NCI-H226 (cell line): ENCODE results near the gene UPF2.
A peak's percentile ranks its signal among the peaks of the same experiment; 100 is the strongest.
"Not testable (repeated sequence)": the region's sequence is repeated elsewhere in the genome, so short reads cannot be mapped to it uniquely, and the experiment has no call there.

Experiments used
- DNase-seq: peaks from one replicate; pipeline ENCODE4 v3.0.0-alpha.2; 2015

The UPF2 gene

DNA sequence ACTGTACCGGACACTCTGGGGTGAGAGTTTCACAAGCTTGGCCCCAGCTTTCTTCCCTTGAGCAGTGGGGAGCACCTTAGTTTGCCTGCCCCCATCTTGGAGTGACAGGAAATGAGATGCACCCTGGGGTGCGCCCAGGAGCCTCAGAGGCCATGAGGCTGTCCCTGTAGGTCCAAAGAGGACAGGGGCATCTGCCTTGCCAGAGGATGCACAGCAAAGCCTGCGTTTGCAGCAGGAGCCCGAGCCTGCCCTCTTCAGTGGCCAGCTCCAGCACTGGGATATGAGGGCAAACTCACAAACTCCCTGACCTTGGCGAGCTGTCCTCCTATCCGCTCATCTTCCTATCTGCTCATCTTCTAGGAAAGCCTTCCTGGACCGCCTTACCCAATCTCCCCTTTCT is 140.0 kb downstream of the UPF2 start:
- DNase-seq: no peak

DNA sequence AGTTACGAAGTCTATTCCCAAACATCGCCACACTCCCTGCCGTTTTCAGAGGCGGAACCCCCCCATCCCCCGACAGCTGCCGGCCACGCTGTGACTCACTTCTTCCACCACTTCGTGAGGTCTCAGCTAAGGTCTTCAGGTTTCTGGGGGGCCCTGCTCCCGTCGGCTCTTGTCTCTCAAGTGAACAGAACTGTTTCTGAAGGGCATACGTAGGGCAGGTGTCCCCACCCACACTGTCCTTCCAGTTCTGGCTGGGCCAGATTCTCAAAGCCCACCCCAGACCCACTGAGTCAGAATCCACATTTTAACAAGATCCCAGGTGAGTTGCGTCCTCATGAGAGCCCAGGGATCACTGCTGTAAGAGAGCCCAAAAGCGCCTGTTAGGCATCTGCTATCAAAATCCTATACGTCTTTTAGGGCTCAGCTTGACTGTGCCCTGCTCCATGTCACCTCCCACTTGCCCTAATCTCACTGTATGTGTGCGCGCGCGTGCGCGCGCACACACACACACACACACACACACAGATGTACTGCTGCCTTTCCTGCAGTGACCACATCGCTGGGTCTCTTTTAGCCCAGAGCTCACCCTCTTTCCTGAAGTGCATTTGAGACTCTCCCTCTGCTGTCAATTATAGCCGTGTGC is 140.7 kb downstream of the UPF2 start:
- DNase-seq: no peak

DNA sequence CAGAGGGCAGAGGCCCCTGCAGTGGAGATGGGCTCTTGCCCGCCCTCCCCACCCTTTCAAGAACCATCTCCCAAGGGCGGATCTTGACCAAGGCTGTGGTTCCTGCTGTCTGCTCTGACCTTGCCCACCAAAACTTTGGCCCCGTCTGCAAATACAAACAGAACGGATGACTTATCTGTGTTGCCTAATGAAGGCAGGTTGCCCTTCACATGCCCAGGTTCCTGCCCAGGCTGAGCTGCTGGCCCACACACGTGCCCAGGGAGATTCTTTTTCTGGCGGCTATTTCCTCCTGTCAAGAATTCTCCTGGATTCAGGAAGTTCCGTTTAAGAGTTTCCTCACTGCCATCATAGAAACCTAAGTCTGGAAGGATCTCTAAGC is 141.2 kb downstream of the UPF2 start:
- no peak for DNase-seq

DNA sequence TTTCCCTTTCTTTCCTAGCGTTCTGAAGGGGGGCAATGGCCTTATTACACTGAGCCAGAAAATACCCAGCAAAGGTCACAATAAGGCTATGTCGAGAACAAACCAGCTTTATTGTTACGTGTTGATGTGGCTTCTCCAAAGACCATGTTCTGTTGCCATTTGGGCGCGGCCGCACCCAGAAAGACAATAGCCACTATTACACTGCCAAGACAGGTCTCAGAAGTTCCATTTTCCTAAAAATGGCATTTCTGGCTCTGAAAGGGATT is 141.6 kb downstream of the UPF2 start:
- DNase-seq: no peak

DNA sequence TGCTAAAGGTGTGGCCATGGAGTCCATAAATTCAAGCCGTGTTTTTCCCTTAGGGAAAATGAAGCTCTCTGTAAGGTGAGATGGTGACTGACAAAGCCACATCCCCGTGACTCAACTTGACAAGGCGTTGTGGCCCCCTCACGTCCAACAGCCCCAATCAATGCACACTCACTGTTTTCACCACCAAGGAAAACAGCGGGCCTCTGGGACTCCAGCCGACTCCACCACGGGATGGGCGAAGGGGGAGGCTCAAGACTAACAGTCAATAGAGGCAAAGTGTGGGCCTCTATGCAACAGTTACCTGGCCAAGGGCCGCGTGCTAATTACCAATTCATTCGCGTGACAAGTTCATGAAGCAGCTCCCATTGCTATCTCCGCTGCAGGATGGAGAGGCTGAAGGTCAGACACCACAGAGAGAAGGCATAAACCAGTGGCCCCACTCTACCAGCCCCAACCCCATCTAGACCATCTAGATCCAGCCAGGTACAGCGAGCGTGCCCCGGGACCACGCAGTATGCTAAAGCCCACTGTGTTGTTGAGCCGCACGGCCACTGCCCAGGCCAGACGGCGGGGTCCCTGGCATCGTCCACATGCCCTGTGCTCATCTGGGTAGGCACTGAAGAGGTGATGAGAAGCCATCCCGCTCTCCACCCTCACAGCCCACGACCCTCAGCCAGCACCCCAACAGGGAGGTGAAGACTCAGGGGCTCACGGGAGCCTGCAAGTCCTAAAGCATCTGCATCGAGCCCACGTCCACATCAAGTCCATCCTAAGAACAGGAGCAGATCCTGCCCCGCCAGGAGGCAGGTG is 143.3 kb downstream of the UPF2 start:
- no peak for DNase-seq

DNA sequence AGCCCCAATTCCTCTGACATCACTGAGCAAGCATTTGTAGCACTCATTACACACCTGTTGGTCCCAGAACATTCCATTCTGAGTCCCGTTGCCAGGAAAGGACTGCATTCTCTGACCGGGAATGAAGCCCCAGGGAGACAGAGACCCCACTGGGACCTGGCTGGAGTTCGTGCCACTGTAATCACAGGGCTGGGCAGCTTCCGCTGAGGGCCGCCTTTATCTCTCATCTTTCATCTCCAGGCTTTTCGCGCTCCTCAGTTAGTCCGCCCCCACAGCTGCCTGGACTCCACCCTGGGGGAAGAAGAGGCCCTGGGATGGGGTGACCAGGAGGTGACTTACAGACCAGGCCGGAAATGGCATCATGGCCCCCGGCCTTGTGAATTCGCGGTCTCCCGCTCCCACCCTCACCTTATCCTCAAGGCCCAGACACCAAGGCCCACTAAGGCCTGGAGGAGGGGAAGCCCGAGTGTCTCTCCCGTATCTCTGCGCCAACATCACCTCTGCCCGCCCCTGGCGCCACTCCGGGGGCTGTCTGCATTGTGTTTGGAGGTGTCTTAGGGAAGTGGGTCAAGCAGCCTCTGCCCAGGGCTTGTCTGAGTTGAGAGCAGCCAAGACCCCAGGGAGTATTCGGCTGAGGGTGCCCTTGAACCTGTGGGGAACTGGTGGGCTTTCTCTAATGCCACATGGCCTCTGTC is 144.1 kb downstream of the UPF2 start:
- DNase-seq: peak; percentile 90

DNA sequence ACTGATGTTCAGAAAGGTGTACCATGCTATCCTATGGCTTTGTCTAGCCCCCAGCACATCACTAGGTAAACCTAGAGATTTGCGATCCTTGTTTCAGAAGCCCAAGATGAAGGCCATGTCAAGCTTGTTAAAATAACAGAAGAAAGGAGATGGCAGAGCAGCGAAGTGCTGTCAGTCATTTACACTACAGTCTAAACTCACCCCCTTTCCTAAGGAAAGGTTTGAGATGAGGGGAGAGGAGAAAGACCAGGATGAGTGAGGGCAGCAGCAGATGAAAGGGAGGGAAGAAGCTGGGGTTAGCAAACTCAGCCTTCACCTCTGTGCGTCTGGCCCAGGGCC is 144.6 kb downstream of the UPF2 start:
- no peak for DNase-seq

DNA sequence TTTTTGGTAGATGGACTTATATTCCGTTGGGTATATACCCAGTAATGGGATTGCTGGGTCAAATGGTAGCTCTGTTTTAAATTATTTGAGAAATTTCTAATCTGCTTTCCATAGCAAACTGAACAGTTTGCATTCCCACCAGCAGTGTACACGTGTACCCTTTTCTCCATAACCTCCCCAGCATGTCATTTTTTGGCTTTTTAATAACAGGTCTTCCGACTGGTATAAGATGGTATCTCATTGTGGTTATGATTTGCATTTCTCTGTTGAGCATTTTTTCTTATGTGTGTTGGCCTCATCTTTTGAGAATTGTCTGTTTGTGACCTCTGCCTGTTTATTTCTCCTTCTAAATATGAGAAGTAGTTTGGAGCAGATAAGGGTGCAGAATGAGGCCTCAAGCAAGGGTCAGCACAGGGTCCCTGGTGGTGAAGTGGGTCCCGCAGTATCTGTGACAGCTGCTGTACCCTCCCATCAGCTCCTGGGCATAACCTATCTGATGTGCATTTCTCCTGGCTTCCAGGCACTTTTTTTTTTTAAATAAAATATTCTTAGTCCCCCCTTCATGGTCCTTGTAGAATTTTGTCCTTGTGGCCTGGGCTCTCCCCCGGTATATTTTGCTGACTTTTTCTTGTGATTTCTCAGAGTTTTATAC is 145.9 kb downstream of the UPF2 start:
- no peak for DNase-seq

DNA sequence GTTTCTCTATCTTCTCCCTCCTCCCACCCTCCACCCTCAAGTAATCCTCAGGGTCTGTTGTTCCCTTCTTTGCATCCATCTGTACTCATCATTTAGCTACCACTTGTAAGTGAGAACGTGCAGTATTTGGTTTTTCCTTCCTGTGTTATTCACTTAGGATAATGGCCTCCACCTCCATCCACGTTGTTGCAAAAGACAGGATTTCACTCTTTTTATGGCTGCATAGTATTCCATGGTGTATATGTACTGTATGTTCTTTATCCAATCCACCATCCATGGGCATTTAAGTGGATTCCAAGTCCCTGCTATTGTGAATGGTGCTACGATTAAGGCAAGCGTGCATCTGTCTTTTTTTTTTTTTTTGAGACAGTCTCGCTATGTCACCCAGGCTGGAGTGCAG is 147.0 kb downstream of the UPF2 start:
- DNase-seq: no peak

DNA sequence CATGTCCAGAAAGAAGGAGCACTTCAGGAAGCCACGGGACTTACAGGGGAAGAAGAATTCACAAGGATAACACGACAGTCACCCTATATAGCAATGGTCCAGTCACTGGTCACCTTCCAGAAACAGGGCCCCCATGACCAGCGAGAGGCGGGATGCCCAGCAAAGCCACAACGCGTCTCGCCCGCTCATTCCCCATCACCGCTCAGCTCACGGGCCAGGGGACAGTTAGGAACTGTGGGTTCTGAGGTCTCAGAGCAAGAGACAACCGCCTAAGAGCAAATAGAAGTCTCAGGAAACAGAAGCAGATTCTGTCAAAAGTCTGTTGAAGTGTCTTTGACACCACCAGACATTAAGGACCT is 147.5 kb downstream of the UPF2 start:
- DNase-seq: no peak

DNA sequence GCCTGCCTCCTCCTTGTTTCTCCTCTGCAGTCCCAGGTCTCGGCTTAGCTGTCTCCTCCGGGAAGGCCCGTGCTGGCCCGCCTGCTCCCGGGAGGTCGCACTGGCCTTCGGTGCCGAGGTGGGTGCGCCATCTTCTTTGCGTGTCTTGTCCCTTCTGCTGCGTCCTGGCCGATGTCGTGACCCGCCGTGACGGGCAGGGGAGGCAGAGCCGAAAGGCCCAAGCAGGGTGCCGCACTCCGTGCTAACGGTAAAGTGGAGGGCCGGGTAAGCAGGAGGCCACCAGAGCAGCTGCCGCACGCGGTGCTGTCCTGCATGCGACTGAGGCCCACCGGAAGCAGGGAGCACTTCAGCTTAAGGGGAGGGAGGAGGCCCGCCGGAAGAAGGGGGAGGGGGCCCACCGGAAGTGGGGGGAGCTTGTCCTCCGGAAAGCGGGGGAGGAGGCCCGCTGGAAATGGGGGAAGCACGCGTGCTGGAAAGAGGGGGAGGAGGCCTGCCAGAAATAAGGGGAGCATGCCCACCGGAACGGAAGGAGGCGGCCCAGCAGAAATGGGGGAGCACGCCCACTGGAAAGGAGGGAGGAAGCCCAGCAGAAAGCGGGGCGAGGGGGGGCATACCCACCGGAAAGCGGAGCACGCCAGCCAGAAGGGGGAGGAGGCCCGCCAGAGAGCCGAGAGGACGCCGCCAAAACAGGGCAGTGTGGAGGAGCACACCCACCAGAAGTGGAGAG is 148.1 kb downstream of the UPF2 start:
- DNase-seq: no peak

DNA sequence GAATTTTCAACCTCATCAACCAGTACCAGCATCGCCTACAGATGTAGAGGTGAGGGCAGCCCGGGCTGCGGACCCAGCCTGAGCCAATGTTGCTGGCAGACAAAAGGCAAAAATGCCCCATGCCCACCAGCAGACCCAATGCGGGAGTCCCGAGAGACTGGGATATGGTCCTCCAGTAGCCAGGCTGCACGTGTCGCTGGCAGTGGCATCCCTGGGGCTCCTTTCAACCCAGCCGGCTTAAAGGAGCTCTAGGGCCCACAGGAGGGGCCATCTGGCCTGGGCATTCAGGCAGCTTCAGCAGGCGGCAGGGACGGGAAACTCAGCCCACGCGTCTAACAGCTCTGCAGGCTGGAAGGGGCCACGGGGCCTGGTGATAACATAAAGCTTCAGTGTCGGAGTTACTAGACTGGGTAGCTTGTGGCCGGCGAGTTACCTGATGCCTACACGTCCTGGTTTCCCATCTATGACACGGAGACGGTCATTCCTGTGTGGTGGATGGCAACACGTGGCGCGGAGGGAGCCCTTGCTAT is 148.8 kb downstream of the UPF2 start:
- DNase-seq: no peak

DNA sequence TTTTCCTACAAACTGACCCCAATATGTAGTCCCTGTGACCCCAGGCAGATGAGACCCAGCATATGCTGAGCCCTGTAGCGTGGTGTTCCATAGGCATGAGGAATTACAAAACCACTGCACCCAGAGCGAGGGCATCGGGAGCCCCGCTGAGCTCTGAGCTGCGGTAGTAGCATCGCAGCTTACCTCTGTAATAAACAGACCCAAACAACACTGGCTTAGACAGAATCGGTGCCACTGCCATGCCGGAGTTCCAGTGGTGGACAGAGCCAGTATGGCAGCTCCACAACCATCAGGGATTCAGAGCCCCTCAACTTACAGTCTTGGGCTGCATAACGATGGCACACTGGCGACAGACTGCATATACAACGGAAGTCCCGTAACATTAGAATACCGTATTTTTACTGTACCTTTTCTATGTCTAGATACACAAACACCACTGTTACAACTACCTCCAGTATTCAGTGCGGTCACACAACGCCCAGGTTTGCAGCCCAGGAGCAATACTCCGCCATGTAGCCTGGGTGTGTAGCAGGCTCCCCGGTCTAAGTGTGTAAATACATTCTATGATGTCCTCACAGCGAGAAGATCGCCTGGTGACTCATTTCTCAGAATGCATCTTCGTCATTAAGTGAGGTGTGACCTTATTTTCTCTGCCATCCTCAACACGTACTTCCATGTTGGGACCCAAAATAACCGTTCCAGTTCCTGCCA is 150.7 kb downstream of the UPF2 start:
- DNase-seq: no peak

DNA sequence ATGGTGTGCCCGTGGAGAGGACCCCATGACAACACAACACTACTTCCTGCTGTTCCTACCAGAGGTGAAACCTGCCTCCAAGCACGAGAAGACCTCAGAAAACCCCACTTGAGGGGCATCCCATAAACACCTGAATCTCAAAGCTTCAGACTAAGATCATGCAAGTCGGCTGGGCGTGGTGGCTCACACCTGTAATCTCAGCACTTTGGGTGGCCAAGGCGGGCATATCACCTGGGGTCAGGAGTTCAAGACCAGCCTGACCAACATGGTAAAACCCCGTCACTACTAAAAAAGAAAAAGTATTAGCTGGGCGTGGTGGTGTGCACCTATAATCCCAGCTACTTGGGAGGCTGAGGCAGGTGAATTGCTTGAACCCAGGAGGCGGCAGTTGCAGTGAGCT is 153.3 kb downstream of the UPF2 start:
- not testable (repeated sequence) for DNase-seq

DNA sequence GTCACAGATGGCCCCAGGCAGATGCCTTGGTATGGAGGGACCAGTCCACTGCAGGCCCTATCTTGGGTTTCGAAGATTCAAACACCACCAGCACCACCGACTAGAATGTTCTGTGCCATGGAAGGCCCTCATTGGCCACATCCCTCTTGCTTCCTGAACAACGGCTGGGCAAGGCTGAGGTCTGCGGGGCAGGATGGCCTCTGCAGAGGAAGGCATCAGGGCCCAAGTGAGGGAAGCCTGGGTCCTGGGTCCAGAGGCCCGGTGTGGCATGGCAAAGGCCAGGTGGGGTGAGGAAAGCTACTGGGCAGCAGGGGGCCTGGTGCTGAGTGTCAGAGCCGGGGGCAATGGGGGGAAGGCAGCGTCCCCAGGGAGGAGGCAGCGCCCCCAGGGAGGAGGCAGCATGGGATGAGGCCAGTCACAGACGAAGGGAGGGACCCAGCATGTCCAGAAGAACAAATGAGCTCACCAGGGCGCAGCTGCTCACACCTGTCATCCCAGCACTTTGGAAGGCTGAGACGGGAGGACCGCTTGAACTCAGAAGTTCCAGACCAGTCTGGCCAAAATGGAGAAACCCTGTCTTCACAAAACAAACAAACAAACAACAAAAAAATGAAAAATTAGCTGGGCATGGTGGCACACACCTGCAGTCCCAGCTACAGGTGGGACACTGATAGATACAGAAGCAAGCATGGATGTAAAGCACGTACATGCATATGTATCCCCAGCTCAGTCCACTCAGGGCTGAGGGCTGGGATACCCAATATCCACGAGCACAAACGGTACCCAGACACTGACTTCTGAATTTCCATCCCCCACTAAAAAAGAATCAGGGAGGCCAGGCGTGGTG is 155.0 kb downstream of the UPF2 start:
- no peak for DNase-seq

DNA sequence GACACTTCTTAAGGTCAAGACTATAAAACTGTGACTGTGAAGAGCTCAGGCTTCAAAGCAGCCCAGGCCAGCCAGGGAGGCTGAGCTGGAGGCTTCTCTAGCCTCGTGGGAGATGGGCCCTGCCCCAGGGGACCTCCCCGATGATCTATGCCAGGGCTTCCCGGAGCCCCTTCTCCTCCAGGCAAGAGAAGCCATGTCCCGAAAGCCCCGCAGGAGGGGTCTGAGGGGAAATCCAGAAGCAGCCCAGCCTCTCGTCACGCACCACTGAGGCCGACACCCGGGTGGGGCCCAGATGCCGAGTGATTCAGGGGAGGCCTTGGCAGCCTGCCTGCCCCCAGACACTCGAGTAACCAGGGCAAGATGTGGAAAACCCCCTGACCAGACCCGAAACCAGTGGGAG is 155.8 kb downstream of the UPF2 start:
- DNase-seq: peak; percentile 20

DNA sequence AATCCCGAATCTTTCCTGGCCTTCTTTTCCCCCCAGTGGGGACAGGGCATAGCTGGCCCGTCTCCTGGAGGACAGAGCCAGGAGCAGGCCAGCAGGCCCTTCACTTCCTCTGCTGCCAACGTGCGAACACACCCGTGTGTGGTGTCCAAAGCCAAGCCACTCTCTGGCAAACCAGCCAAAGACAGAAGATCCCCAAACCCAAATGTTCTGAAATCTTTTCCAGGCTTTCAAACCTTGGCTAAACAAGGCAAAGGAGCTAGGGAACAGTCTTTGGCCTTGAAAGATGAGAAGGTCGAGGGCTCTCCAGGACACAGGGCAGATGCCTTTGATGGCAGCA is 156.5 kb downstream of the UPF2 start:
- no peak for DNase-seq

DNA sequence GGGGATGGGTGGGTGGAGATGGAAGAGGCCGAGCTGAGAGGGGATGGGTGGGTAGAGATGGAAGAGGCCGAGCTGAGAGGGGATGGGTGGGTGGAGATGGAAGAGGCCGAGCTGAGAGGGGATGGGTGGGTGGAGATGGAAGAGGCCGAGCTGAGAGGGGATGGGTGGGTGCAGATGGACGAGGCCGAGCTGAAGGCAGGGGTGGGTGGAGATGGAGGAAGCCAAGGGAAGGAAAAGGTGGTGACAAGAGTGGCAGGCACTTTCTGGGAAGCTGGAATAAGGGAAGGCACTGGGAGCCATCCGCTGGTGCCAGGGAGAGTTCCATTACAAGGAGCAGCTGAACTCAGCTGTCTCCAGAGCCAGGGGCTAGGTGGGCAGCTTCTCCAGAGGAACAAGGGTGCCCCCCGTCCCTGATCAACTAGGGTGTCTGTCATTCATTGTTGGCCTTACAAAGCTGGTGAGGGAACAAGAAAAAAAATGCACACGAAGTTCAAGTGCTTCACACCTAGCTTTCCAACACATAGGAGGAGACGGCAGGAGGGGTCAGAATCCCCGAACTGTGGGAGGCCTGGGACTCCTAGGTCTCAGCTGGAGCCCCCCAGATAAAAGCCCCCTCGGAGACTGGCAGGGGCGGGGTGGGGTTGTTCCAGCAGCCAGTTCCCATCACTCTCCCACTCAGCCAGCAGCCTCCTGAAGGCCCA is 157.0 kb downstream of the UPF2 start:
- DNase-seq: no peak

DNA sequence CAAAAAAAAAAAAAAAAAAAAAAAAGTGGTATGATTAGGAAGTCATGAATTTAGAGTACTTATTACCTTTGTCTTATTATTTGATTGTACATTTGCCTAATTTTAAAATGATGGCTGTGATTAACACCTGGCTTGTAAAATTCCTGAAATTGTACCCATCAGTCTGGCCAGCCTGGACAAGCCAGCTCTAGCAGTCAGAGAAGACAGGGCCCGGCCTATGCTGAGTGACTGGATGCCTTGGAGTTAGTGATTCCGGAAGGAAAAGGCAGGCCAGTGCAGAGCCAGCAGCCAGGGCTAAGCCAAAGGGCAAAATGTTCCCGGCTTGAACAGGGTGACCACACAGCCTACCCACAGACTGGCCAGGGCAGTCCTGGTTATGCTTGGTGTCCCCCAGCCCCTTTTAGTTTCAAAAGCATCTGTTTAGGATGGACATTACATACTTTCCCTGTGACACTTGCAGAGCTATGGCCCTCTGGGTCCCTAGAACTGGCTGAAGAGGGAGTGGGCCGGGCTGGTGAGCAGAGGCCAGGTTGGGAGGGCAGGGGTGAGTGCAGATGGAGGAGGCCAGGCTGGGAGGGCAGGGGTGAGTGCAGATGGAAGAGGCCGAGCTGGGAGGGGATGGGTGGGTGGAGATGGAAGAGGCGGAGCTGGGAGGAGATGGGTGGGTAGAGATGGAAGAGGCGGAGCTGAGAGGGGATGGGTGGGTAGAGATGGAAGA is 157.7 kb downstream of the UPF2 start:
- no peak for DNase-seq

DNA sequence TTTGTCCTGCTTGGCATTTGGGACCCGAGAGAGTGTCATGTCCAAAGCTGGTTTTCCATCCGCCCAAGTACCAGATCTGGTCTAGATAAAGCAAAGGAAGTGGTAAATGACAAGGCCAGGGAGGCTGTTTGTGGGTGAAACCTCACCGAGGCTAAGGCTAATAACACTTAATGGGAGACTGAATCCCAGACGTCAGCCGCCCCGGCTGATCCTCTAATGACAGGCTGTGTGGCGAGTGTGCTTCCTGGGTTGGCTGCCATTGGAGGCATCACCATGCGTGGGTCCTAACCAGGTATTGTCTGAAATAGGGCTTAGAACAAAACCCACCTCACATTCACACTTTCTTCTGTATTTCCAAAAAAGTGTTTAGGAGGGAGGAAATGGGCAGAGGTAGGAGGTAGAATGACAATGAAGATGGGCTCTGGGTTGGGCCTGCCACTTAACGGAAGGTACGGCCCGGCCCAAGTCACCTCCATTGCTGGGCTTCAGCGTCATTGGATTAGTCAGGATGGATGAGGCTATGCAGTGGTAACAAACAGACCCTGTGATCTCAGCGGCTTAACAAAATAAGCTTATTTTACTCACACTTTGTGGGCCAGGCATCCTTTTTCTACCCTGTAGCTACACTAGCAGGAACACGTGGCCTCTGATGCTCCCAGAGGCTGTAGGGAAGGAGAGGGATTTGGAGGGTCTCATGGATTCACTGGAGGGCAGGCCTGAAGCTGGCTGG is 159.8 kb downstream of the UPF2 start:
- DNase-seq: no peak
